HG03469 (cell line): ENCODE measurements around the gene FICD.

Experiments used
- ATAC-seq: cut with Tn5 transposase; IDR thresholded peaks from one replicate; pipeline ENCODE4 v1.9.1; 2021; ENCODE audit warnings: mild to moderate bottlenecking, moderate library complexity, moderate number of reproducible peaks; ENCODE audit not compliant: unreplicated experiment

Gene FICD

DNA sequence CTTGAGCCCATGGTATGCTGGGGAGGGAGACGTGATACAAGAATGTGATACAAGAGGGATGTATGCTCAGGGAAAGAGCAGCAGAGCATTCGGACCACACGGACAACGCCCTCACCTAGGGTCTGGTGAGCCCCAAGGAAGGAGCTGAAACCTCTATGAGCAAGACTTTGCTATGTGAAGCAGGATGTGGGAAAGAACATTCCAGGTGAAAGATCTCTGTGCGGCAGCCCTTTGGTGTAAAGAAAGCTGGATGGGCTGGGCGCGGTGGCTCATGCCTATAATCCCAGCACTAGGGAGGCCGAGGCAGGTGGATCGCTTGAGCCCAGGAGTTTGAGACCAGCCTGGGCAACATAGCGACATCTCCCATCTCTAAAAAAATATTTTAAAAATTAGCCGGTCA is 16.9 kb upstream of the FICD start:
- ATAC-seq, result no peak

DNA sequence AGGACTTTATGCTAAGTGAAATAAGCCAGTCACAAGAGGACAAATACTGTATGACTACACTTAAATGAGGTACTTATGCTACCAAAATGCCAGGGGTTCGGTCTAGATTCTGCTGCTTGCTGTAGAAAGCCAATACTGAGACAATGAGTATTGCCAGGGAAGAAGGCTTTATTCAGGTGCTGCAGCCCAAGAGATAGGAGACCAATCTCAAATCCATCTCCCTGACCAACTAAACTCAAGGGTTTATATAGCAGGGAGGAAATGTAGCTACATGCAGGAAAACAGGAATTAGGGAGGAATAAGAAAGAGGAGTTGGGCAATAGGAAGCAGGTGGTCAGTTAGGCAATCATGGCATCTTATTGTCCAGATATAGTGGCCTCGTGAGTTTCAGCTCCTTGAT is 12.2 kb upstream of the FICD start:
- no peak for ATAC-seq

DNA sequence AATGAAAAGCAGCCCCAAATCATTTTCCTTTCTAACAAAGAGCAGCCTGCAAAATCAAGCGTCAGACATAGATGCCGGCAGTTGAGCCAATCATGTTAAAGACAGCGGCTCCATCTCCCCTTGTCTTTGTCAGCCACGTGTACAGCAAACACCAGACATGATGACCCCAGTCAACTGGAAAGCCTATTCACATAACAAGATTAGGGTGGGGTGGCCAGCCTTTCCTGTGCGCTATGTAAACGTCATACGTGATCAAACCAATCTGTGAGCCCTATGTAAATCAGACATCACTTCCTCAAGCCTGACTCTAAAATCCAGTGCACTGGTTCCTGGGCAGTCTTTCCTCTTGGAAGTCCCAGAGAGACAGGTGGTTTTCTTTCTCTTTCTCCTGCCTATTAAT is 9.9 kb upstream of the FICD start:
- ATAC-seq, result no peak

DNA sequence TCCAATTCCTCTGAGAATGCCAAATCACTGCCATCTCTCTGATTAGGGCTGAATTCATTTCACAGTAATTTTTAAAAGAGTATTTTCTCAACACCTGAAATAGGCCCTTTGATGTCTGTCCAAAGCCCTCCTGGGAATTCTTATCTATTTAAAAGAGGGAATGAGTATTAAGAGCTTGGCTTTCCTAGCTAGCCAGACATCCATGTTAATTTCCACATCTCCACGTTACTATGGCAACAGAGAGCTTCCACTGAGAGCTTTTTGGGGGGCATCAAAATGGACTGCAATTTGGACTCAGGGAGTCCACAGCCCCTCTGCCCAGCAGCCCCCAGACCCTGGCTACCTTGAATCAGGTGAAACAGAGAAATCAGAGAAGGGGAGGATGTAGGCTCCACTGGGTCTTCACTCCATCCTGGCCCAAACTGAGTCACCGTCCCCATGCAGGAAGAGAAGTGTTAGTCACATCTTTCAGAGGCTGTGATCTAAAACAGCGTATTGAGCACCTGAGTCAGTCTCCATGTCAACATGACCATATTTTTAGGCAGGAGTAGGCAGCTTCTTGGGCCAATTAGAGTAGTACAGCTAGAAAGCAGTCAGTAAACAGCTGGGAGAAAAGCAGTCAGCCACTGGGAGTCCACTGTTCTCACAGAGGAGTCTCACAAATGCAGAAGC is 7.0 kb upstream of the FICD start:
- ATAC-seq, result no peak

DNA sequence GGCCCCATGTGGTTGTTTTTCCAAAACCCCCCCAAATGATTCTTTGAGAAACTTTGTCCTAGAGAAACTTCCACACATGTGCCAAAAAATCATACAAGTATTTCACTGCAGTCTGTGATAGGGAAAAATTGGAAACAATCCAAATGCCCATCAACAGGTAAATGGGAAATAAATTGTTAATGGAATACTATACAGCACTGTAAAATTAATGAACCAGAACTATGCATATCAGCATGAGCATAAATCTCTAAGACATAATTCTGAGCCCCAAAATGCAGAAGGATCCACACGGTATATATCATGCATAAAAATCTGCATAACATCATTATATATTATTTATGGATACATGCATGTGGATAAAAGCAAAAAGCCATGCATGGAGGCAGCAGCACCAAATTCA is 5.3 kb upstream of the FICD start:
- ATAC-seq, result no peak

DNA sequence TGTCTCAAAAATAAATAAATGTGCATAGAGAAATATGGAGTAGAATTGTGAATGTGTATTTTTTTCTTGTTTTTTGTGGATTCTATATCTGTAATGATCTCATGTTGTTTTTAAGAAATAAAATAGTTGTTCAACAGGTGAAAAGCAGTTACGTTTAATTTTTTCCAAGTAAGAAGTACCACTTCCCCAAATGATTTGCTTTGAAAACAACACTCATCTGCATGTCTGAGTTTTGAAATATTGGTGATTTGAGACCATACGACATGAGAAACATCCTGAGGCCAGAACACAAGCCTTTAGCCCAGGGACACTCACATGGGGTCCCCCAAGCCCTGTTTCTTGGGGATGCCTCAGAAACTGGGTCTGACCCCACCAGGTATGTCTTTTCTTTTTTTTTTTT is 4.2 kb upstream of the FICD start:
- no peak for ATAC-seq

- no peak for ATAC-seq
Measured at GRCh38 chr12:108511633-108512540, 3.2 kb upstream of the FICD start.

- ATAC-seq, result no peak
Measured at GRCh38 chr12:108514468-108514972, 557 bp upstream of the FICD start.

DNA sequence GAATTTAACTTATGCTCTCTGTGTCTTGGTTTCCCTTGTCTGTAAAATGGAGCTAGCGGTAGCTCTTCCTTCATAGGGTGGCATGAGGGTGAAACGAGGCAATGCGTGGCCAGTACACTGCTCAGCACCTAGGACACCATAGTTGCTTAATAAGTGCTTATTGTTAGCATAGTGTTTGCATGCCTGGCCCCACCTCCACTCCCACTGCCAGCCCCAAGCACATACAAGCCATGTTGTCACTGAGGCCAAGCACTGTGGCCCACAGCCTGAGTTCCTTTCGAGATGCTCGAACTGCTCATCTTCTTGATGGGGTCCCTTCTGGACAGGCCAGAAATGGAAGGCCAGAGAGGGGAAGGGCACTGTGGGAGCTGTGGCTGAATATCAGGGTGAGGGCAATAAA is 839 bp downstream of the FICD start:
- no peak for ATAC-seq

GRCh38 chr12:108516511-108517275 is 1.6 kb downstream of the FICD start:
- ATAC-seq, result no peak

DNA sequence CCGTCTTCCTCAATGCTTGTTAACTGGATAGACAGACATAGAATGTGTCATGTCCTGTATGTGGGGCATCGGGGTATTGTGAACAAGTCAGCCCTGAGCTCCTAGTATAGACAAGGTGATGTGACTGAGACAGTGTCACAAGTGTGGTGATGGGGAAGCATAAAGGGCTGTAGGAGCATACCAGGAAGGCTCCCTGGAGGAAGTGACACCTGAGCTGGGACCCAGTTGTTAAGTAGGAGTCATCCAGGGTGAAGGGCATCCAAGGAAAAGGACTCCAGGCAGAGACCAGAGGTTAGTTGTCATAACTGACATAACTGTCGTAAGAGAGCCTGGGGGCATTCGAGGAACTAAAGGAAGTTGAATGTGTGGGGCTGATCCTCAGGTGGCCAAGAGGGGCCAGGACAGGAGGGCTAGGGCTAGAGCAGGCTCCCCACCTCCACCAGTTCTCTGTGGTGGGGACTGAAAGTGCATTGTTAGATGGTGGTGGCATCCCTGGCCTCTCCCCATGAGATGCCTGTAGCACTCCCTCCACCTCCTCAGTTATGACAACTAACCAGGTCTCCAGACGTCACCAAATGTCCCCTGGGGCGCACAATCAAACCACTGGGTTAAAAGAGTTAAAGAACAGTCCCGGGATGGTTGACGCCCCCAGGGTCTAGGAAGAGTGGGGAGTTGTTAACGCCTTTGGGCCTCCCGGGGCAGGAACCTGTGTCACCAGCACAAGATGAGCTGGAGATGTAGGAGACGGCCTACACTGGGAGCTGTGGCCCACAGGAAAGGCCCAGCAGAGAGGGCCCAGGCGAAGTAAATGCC is 2.4 kb downstream of the FICD start:
- no peak for ATAC-seq

DNA sequence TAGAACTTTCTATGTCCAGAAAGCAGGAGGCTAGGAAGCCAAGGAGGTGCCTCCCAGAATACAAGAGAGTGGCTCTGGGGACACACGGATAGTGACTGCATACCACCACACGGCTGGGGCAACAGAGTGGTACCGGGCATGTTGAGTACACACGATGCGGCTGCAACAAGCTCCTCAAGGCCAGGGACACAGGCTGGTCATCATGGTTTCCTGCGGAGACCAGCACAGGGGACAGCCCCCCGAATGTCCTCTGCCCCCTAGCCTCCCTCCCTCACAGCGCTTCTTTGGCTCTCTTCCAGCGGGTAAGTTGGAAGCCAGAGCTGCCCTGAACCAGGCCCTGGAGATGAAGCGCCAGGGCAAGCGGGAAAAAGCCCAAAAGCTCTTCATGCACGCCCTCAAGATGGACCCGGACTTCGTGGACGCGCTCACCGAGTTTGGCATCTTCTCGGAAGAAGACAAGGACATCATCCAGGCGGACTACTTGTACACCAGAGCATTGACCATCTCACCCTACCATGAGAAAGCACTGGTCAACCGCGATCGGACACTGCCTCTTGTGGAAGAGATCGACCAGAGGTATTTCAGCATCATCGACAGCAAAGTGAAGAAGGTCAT is 3.1 kb downstream of the FICD start:
- ATAC-seq, result no peak

DNA sequence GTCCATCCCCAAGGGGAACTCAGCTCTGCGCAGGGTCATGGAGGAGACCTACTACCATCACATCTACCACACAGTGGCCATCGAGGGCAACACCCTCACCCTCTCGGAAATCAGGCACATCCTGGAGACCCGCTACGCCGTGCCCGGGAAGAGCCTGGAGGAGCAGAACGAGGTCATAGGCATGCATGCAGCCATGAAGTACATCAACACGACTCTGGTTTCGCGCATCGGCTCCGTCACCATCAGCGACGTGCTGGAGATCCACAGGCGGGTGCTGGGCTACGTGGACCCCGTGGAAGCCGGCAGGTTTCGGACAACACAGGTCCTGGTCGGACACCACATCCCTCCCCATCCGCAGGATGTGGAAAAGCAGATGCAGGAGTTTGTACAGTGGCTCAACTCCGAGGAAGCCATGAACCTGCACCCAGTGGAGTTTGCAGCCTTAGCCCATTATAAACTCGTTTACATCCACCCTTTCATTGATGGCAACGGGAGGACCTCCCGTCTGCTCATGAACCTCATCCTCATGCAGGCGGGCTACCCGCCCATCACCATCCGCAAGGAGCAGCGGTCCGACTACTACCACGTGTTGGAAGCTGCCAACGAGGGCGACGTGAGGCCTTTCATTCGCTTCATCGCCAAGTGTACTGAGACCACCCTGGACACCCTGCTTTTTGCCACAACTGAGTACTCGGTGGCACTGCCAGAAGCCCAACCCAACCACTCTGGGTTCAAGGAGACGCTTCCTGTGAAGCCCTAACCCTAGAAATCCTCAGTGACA is 3.8 kb downstream of the FICD start:
- ATAC-seq, result no peak

GRCh38 chr12:108519558-108519957 is 4.5 kb downstream of the FICD start:
- ATAC-seq, result no peak

DNA sequence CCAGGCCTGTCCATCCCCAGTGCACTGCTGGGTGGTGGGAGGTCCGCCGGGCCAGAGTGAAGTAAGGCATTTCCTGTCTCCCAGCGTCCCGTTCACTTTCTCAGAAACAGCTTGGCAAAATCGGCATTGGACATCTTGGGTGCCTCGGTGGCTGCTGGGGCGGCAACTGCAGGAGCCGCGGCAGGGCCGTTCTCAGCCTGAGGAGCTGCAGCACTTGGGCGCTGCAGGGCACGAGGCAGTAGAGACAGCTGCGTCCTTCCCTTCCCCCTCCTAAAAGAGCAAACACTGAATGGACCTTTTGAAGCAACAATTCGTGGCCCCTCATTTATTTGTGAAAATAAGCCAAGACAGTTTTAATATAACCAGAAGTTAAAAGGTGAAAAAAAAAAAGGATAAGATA is 8.3 kb downstream of the FICD start:
- ATAC-seq, result no peak

DNA sequence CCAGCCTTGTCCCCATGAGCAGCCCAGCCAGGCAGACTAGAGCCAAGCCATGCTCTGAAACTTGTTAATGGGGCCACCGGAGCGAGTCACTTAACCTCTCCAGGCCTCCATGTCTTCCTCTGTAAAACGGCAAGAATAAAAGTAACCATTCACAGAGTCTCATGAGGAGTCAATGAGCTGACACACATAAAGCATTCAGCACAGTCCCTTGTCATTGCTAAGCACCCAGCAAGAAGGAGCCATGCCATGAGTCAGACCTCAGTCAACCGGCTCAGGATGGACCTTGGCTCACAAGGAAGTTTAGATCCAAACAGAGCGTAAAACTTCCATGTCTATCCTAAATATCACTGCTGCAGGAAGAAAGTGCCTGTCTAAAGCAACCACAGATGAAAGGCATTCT is 10.6 kb downstream of the FICD start:
- no peak for ATAC-seq

DNA sequence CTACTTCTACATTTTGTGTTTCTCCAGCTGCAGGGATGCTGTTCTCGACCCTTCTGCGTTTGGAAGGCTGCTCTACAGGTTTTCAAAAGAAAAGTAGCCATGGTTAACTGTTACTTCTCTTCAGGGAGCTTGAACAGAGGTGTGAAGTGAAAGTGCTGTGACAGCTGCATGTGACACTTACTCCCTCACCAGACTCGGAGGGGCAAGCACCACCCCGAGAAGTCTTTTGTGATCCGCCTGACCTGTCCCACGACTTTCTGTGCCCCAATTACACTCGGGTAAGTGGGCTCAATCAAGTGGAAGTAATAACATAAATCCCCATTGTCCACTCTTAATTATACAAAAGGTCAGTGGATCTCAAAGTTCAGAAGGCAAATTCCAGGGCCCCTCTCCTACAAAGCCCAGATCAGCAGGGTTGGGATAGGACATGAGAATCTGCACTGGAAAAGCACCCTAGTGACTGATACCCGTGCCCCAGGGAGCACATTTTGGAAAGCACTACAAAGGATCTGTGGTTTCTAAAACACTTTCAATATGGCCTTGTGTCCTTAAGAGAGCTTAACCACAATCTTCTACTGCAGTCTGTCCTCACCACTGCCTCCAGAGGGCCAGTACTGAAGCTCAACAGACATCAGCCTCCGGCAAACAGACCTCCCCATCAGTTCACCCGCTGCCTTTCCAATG is 11.5 kb downstream of the FICD start:
- no peak for ATAC-seq

GRCh38 chr12:108527166-108527496 is 12.1 kb downstream of the FICD start:
- no peak for ATAC-seq

- no peak for ATAC-seq
Measured at GRCh38 chr12:108530161-108530560, 15.1 kb downstream of the FICD start.
